AG08396 (cell line): ENCODE results near the gene UBE2L3.
"Not testable (repeated sequence)": the region's sequence is repeated elsewhere in the genome, so short reads cannot be mapped to it uniquely, and the experiment has no call there.

Experiments used
- DNase-seq: peaks from one replicate; pipeline ENCODE4 v3.0.0; 2012; ENCODE audit warnings: low spot score, mixed read lengths

The UBE2L3 gene

DNA sequence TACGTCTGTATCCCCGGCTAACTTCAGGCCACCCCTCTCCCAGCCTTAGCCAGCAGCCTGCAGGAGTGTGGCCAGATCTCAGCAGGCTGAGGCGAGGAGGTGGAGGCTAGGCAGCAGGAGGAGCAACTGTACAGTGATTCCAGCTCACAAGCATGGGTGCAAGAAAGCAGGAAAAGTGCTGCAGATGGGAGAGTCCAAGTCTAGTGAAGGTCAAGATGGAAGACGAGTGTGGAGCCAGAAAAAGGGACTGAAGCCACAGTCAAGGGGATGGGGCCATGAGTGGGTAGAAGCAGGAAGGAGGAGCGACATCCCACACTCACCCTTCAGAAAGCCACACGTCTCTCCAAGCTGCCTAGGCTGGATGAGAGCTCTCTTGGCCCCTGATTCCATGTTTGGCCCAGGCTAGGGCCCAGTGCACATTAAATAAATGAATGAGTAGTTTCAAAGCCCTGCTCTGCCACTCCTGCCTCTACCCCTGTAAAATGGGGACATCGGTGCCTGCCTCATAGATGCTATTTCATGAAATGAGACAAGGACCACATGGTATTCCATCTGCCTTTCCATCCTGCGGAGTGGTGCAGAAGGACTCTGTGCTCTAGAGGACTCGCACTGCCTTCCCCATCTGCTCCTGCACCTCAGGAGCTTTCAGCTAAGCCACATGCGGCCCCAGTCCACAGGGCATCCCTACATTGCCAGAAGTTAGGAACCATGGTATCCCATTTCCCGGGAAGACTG, 59.4 kb downstream of the UBE2L3 start:
- no peak for DNase-seq

GRCh38 chr22:21628386-21629254, 61.1 kb downstream of the UBE2L3 start:
- DNase-seq, result no peak

GRCh38 chr22:21629255-21630149, 62.0 kb downstream of the UBE2L3 start, which contains the start of gene YDJC:
YDJC (minus strand) TSS chr22:21630022; CDS start chr22:21630014, 8 bp downstream.
- peak; percentile 96 for DNase-seq

DNA sequence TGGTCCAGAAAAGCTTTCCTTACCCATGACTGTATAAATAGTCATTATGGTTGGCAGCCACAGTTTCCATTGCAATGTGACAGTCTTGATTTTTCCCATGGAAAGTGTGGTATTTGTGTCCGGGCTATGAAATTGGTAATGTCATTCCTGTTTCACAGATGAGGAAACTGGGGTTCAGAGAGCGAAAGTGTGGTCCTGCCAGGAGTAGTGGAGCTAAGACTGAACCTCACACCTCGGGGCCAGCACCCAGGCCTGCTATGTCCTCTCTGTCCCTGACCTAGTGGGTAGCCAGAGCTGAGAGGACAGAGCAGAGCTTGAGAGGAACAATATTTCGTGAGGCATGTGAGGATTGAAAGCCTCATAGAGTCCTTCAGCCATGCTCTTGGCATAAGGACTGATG, 63.5 kb downstream of the UBE2L3 start:
- no peak for DNase-seq

DNA sequence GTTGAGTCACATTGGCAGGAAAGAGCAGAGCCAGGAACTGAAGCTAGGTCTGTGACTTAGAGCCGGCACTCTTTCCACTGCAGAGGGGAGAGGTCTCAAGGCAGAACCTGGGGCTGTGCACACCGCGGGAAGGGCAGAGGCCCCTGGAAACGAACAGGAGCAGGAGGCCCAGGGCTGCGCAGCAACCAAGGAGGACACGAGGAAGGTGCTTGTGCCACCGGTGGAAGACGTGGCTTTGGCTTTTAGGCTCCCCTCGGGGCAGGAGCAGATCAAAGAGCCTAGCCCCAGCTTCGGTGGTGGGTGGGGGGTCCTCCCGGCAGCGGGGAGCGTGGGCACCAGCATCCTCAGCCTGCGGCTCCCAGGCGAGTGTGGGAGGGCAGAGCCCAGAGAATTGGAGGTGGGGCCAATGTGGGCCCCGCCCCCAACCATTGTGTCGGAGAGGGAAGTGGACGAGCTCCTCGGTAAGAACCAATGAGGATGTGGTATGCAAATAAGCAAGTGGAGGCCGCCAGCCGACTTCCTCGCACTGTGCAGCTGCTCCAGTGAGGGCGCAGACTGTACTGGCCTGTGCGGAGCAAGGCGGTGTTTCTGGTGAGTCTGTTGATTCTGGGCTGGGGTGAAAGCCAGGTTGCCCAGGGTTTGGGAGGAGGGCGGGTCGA, 64.9 kb downstream of the UBE2L3 start, which contains the start of gene CCDC116:
TSS of gene CCDC116 (plus strand) at position 524 of the 659 bp plus-strand sequence. CDS start 422 bp downstream, outside the sequence.
- DNase-seq, result no peak

- DNase-seq, result no peak
Observed at GRCh38 chr22:21632931-21633330, 65.4 kb downstream of the UBE2L3 start.

DNA sequence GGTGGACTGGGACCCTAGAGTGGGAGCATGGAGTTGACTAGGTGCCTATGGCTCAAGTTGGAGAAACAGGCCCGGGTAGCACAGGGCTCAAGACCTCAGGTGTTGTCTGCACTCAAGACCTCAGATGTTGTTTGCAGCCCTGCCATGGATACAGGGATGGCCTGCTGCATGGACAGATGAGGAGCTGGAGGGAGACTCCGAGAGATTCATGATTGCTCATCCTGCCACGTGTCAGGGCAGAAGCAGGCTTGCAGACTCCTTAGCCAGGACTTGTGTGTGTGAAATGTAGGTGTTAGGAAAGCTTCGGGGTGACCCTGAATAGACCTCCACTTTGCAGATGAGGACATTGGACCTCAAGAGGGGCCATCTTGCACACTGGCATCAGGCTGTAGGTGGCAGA, 66.0 kb downstream of the UBE2L3 start:
- no peak for DNase-seq

- DNase-seq, result no peak
Observed at GRCh38 chr22:21634081-21634480, 66.6 kb downstream of the UBE2L3 start.

- DNase-seq, result no peak
Observed at GRCh38 chr22:21634844-21635243, 67.3 kb downstream of the UBE2L3 start.

DNA sequence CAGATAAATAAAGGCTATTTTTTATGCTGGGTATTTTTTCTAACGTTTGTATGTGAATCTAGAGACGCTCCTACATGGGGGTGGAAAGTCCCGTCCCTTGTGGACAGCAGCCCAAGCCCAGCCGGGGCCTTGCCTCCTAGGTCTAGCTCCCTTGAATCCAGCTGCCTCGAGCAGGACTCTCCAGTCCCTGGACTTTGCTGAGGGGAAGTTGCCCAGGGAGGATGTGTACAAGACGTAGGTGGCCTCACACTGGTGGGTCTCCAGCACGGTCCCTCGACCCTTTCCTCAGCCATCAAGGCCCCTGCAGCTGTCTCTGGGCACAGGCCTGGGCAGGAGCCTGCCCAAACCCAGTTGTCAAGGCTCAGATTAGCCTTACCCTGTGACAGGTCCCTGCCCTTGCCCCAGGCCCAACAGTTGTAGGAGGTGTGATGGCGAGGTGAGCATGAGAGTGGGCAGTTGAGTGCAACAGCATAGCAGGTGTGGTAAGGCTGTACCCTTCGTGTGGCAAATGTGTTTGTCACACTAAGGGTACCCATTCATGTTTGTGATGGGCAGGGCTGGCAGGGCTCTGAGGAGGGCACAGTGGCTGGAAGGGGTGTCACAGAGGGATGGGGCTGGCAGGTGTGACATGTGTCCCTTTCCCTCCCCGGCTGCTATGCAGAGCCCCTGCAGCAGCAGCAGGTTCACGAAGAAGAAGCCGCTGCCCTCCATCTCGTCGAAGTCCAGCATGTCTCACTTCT, 68.4 kb downstream of the UBE2L3 start:
- no peak for DNase-seq

DNA sequence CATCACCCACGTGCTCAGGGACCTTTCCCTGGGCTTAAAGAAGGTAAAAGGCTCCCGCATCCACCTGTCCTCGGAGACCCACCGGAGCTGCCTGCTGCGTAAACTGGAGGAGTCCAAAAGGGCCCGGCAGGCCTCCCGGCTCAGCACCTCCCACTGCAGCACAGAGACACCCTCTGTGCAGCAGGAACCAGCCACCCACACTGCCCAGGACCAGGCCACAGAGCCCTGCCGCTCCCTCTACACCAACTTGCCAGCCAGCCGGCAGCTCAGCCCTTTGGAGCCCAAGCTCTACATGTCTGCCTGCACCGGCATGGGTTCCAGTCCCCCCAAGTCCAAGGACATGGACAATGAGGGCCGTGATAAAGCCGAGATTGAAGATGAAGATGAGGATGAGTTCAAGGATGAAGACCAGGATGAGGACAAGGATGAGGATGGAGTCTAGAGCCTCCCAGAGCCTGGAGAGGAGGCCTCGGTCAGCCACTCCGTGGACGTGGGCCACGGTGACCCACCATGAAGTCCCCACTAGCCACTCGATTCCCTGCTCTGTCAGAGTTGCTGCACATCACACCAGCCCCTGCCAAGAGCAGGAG, 69.2 kb downstream of the UBE2L3 start:
- no peak for DNase-seq

- not testable (repeated sequence) for DNase-seq
Observed at GRCh38 chr22:21637450-21637849, 69.9 kb downstream of the UBE2L3 start.

DNA sequence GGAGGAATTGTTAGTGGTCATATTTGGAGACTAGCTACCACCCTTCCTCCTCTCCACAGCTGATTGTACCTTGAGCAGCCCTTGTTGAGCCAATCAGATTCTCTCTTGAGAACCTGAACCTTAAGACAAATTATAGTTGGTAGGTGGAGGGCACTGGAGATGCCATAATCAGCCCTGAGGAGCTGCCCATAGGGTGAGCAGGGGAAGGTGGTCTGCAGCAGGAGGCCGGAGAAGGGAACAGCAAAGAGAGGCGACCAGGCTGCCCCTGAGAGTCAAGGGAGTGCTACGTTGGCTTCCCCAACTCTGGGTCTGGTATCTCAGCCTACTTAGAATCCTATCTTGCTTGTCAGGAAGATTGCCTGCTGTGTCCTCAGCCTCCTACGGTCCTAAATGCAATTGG, 71.8 kb downstream of the UBE2L3 start:
- DNase-seq, result no peak

GRCh38 chr22:21640810-21641209, 73.3 kb downstream of the UBE2L3 start:
- no peak for DNase-seq

- peak; percentile 74 for DNase-seq
Observed at GRCh38 chr22:21641417-21641788, 73.9 kb downstream of the UBE2L3 start.

- DNase-seq, result peak; percentile 99
Observed at GRCh38 chr22:21641789-21642583, 74.5 kb downstream of the UBE2L3 start, which contains the start of gene SDF2L1. SDF2L1 (plus strand) TSS chr22:21642302; CDS start chr22:21642337, 35 bp downstream.

GRCh38 chr22:21642584-21643448, 75.3 kb downstream of the UBE2L3 start:
- peak; percentile 63 for DNase-seq
